A549 (cell line): ENCODE data around the gene ADGRD1. TPM values are rescaled to one million over a fixed set of nuclear protein-coding genes. Genes with fewer than 3 reads are reported as not detected.
A peak's percentile ranks its signal among the peaks of the same experiment; 100 is the strongest.
"Not testable (repeated sequence)": the region's sequence is repeated elsewhere in the genome, so short reads cannot be mapped to it uniquely, and the experiment has no call there.

Experiments used
- ATAC-seq, 2 experiments: fragments of 200-7000 bp in 1 of 2; fragments of >200 bp in 1 of 2; cut with Nextera tagmentation in 1 of 2; cut with Tn5 transposase in 1 of 2; 3 replicates each; pipeline versions ENCODE4 v1.8.0 to v1.9.1; 2018 to 2020; ENCODE audit warnings: mild to moderate bottlenecking in 1 of 2, moderate library complexity in 1 of 2
- CTCF ChIA-PET: fragments of 300-600 bp; sonication (Branson Sonifier 250); formaldehyde crosslinking; extraction: SDS; loops from one replicate; lab custom pipeline; 2021; ENCODE audit warnings: antibody characterized with exemption, inconsistent platforms; lab: Yijun Ruan, JAX
- POLR2A ChIA-PET: fragments of 350-600 bp; formaldehyde crosslinking; extraction: SDS; loops from one replicate; lab custom pipeline; 2021; ENCODE audit warnings: antibody characterized with exemption, inconsistent platforms; lab: Yijun Ruan, JAX
- DNase-seq, 2 experiments: peaks; one replicate each; pipeline versions ENCODE4 v3.0.0 to v3.0.0-alpha.2; 2011 to 2016; ENCODE audit warnings: low read depth in 1 of 2, low spot score in 1 of 2
- FAIRE-seq: peaks from 2 replicates; lab custom pipeline; 2011; peaks lifted over from hg19 to GRCh38; lab: Jason Lieb, UNC
- H3K27ac ChIP-seq, 2 experiments: fragments of >200 bp; sonication (Bioruptor Twin); formaldehyde crosslinking; 3 replicates each; pipeline ENCODE4 v1.5.1; 2016 to 2017
- H3K4me1 ChIP-seq: fragments of >200 bp; sonication (Bioruptor Twin); formaldehyde crosslinking; 3 replicates; pipeline ENCODE4 v1.6.1; 2016
- H3K4me2 ChIP-seq: fragments of >200 bp; sonication (Bioruptor Twin); formaldehyde crosslinking; 3 replicates; pipeline ENCODE4 v1.6.1; 2016
- H3K4me3 ChIP-seq: fragments of >200 bp; sonication (Bioruptor Twin); formaldehyde crosslinking; 3 replicates; pipeline ENCODE4 v1.5.1; 2016
- H3K9me3 ChIP-seq: fragments of >200 bp; sonication (Bioruptor Twin); formaldehyde crosslinking; 3 replicates; pipeline ENCODE4 v1.6.1; 2016
- BCL3 ChIP-seq: fragments of >200 bp; sonication (Bioruptor Twin); formaldehyde crosslinking; IDR thresholded peaks from 3 replicates; pipeline ENCODE4 v1.6.1; 2016
- CEBPB ChIP-seq, 2 experiments: fragments of >200 bp in 1 of 2; sonication (Bioruptor Twin) in 1 of 2; formaldehyde crosslinking in 1 of 2; IDR thresholded peaks; 2 replicates each; pipeline ENCODE4 v1.6.1; 2012 to 2016
- E2F6 ChIP-seq: IDR thresholded peaks from 2 replicates; pipeline ENCODE4 v1.6.1; 2012; ENCODE audit warnings: low read depth, borderline replicate concordance
- EHMT2 ChIP-seq: fragments of 200-600 bp; sonication (generic); IDR thresholded peaks from 2 replicates; pipeline ENCODE4 v1.6.1; 2016; ENCODE audit warnings: antibody characterized with exemption, low read depth, mild to moderate bottlenecking, moderate library complexity
- ELK1 ChIP-seq: fragments of 150-350 bp; IDR thresholded peaks from 2 replicates; pipeline ENCODE4 v1.6.1; 2014; ENCODE audit warnings: low read depth, mild to moderate bottlenecking, low read length
- ESRRA ChIP-seq: fragments of 150-350 bp; IDR thresholded peaks from 2 replicates; pipeline ENCODE4 v1.6.1; 2014; ENCODE audit warnings: mild to moderate bottlenecking, low read length, borderline replicate concordance
- FOSL2 ChIP-seq, 2 experiments: fragments of 450-650 bp in 1 of 2; fragments of >200 bp in 1 of 2; sonication (Bioruptor Twin) in 1 of 2; formaldehyde crosslinking; IDR thresholded peaks; 2 replicates each; pipeline versions ENCODE4 v1.5.0 to v1.6.1; 2016 to 2020; ENCODE audit warnings: mild to moderate bottlenecking in 1 of 2, moderate library complexity in 1 of 2
- HES2 ChIP-seq: fragments of >200 bp; sonication (Bioruptor Twin); formaldehyde crosslinking; IDR thresholded peaks from 2 replicates; pipeline ENCODE4 v1.6.1; 2016
- HEYL ChIP-seq: fragments of 250-450 bp; sonication (Bioruptor Pico); IDR thresholded peaks from 2 replicates; pipeline ENCODE4 v1.8.0; 2021; ENCODE audit warnings: mild to moderate bottlenecking, moderate library complexity
- HOXB13 ChIP-seq: fragments of 250-450 bp; sonication (Bioruptor Pico); IDR thresholded peaks from 2 replicates; pipeline ENCODE4 v1.5.0; 2020; ENCODE audit warnings: low read depth, mild to moderate bottlenecking, moderate library complexity
- JUNB ChIP-seq: fragments of >200 bp; sonication (Bioruptor Twin); formaldehyde crosslinking; IDR thresholded peaks from 2 replicates; pipeline ENCODE4 v1.6.1; 2016
- MAFK ChIP-seq: fragments of 450-650 bp; IDR thresholded peaks from 2 replicates; pipeline ENCODE4 v1.6.1; 2014; ENCODE audit not compliant: partially characterized antibody
- MAX ChIP-seq: IDR thresholded peaks from 2 replicates; pipeline ENCODE4 v1.6.1; 2012
- MAZ ChIP-seq: fragments of 150-350 bp; IDR thresholded peaks from 2 replicates; pipeline ENCODE4 v1.6.1; 2014; ENCODE audit warnings: antibody characterized with exemption, low read depth, low read length, borderline replicate concordance
- NFE2L2 ChIP-seq: fragments of 150-350 bp; conservative IDR thresholded peaks from 2 replicates; pipeline ENCODE4 v1.6.1; 2014; ENCODE audit warnings: low read length
- NPAS2 ChIP-seq: fragments of 250-450 bp; sonication (Bioruptor Pico); IDR thresholded peaks from 2 replicates; pipeline ENCODE4 v1.8.0; 2022; ENCODE audit warnings: mild to moderate bottlenecking, moderate library complexity, borderline replicate concordance
- PBX3 ChIP-seq: IDR thresholded peaks from 2 replicates; pipeline ENCODE4 v1.6.1; 2012
- POLR2A ChIP-seq: IDR thresholded peaks from 2 replicates; pipeline ENCODE4 v1.6.1; 2012; ENCODE audit warnings: mild to moderate bottlenecking, low read length
- RARB ChIP-seq: fragments of 250-450 bp; sonication (Bioruptor Pico); IDR thresholded peaks from 2 replicates; pipeline ENCODE4 v1.8.0; 2021; ENCODE audit warnings: mild to moderate bottlenecking, moderate library complexity
- RFX5 ChIP-seq: fragments of 450-650 bp; IDR thresholded peaks from 2 replicates; pipeline ENCODE4 v1.7.1; 2014; ENCODE audit warnings: antibody characterized with exemption, mild to moderate bottlenecking, moderate library complexity
- SMC3 ChIP-seq: fragments of >200 bp; sonication (Bioruptor Twin); formaldehyde crosslinking; IDR thresholded peaks from 3 replicates; pipeline ENCODE4 v1.6.1; 2018; ENCODE audit warnings: inconsistent platforms
- SREBF2 ChIP-seq: fragments of 450-650 bp; IDR thresholded peaks from 2 replicates; pipeline ENCODE4 v1.6.1; 2014; ENCODE audit warnings: mild to moderate bottlenecking, moderate library complexity
- TP53 ChIP-seq: fragments of 250-450 bp; sonication (Bioruptor Pico); IDR thresholded peaks from 2 replicates; pipeline ENCODE4 v1.5.0; 2021; ENCODE audit warnings: mild to moderate bottlenecking, moderate library complexity
- USF2 ChIP-seq: fragments of 450-650 bp; IDR thresholded peaks from 2 replicates; pipeline ENCODE4 v1.6.1; 2014; ENCODE audit warnings: antibody characterized with exemption
- ZC3H11A ChIP-seq: fragments of 450-650 bp; IDR thresholded peaks from 2 replicates; pipeline ENCODE4 v1.6.1; 2014; ENCODE audit warnings: antibody characterized with exemption, mild to moderate bottlenecking
- ZFP36 ChIP-seq: fragments of 450-650 bp; IDR thresholded peaks from 2 replicates; pipeline ENCODE4 v1.6.1; 2014; ENCODE audit warnings: borderline replicate concordance; ENCODE audit not compliant: partially characterized antibody
- WGBS: methylation state at CpG from one replicate; pipeline ENCODE4 v1.1.6; 2017; ENCODE audit errors: missing lambda C conversion rate; 5-methylcytosine and 5-hydroxymethylcytosine counted together
- polyA plus RNA-seq, 4 experiments: library from polyadenylated mRNA; depleted of rRNA in 3 of 4; stranded (reverse); fragments of >200 nt; fragmentation: RNase III in 1 of 4; extraction: RNeasy Plus Mini Kit Qiagen cat#74134 plus additional on column Dnase treatment in 1 of 4; gene quantifications; 2 replicates in 3 of 4; 3 replicates in 1 of 4; pipeline ENCODE4 v1.2.3, GENCODE V29; 2011 to 2017

The ADGRD1 gene
- polyA plus RNA-seq, 2 of the 4 experiments (the other 2 are of a cell fraction), result 0.36 to 1.5 TPM

- Histone ChIP-seq H3K4me1 (peaks cover 5% of the 10 kb centered on the region; the same call in 1 of the 3 replicates), H3K4me3 (no peak overlapping the region), H3K4me2 (no peak overlapping the region), H3K27ac (no peak overlapping the region), H3K9me3 (peaks cover 13% of the 10 kb centered on the region; the same call in 1 of the 3 replicates)
- 82% methylated on average over 2 of the region's 2 CpGs for WGBS
- ChIA-PET POLR2A (no interaction called here), CTCF (interaction anchor here (4.2 kb wide), 1 partner anchor 18 kb away, joined by 18 read pairs; no protein-coding TSS in a partner anchor)
- DNase-seq (no peak), ATAC-seq (no peak), FAIRE-seq (no peak)
- no peak for TF ChIP-seq JUNB
Measured at GRCh38 chr12:130934753-130935152, 19.0 kb upstream of the ADGRD1 start.

GRCh38 chr12:130936561-130936960 is 17.1 kb upstream of the ADGRD1 start:
- peaks cover 5% of the 10 kb centered on the region; the same call in 1 of the 3 replicates for H3K4me1 ChIP-seq
- no peak for ATAC-seq
- H3K4me3 ChIP-seq, result no peak overlapping the region
- H3K4me2 ChIP-seq, result no peak overlapping the region
- no peak overlapping the region for H3K27ac ChIP-seq
- no peak for DNase-seq
- WGBS, result 2% methylated on average over 2 of the region's 2 CpGs
- peak; percentile 39 for FAIRE-seq
- CTCF ChIA-PET, result no interaction called here
- POLR2A ChIA-PET, result no interaction called here
- TF ChIP-seq E2F6 (no peak), HOXB13 (CRISPR knock-in tag) (no peak), CEBPB (IDR thresholded peaks at IDR 0.05) (no peak), ESRRA (no peak), SMC3 (no peak), PBX3 (no peak), SREBF2 (no peak), ZC3H11A (no peak), HEYL (CRISPR knock-in tag) (no peak), HES2 (no peak), USF2 (no peak), MAFK (no peak), EHMT2 (no peak), TP53 (CRISPR knock-in tag) (no peak)
- H3K9me3 ChIP-seq, result peaks cover 17% of the 10 kb centered on the region; the same call in 1 of the 3 replicates

- POLR2A ChIA-PET, result no interaction called here
- ATAC-seq, result no peak
- peaks cover 5% of the 10 kb centered on the region; the same call in 1 of the 3 replicates for H3K4me1 ChIP-seq
- 19% methylated on average over 2 of the region's 2 CpGs for WGBS
- peaks cover 17% of the 10 kb centered on the region; the same call in 1 of the 3 replicates for H3K9me3 ChIP-seq
- CTCF ChIA-PET, result interaction anchor here (0.6 kb wide), 1 partner anchor 392 kb away, joined by 3 read pairs; no protein-coding TSS in a partner anchor
- FAIRE-seq, result no peak
- no peak overlapping the region for H3K27ac ChIP-seq
- TF ChIP-seq E2F6 (no peak), TP53 (CRISPR knock-in tag) (no peak), ELK1 (no peak), HEYL (CRISPR knock-in tag) (no peak), MAX (no peak), FOSL2 (IDR thresholded peaks at IDR 0.05) (no peak), FOSL2 (CRISPR knock-in tag; IDR thresholded peaks at IDR 0.05) (no peak), NFE2L2 (no peak), ZFP36 (no peak), NPAS2 (no peak), BCL3 (no peak), ESRRA (no peak), MAZ (no peak), RFX5 (no peak), HOXB13 (CRISPR knock-in tag) (no peak), RARB (no peak), ZC3H11A (no peak), POLR2A (no peak)
- TF ChIP-seq, all 56 proteins: peak for 0
- Histone ChIP-seq H3K4me2 (no peak overlapping the region), H3K4me3 (no peak overlapping the region)
- no peak for DNase-seq
Measured at GRCh38 chr12:130937063-130937462, 16.6 kb upstream of the ADGRD1 start.

GRCh38 chr12:130937546-130937945 is 16.2 kb upstream of the ADGRD1 start:
- H3K4me1 ChIP-seq, H3K4me2 ChIP-seq, POLR2A ChIA-PET, H3K27ac ChIP-seq, DNase-seq, ATAC-seq, H3K4me3 ChIP-seq, FAIRE-seq: not testable (repeated sequence)
- 35% methylated on average over 3 of the region's 3 CpGs for WGBS
- CTCF ChIA-PET, result interaction anchor here (0.6 kb wide), 1 partner anchor 392 kb away, joined by 3 read pairs; no protein-coding TSS in a partner anchor
- H3K9me3 ChIP-seq, result peaks cover 17% of the 10 kb centered on the region; the same call in 1 of the 3 replicates
